NAMALWA (cell line): ENCODE measurements around the gene POLD1.
"Not testable (repeated sequence)": the region's sequence is repeated elsewhere in the genome, so short reads cannot be mapped to it uniquely, and the experiment has no call there.

Experiments
- DNase-seq: peaks from one replicate; pipeline ENCODE4 v3.0.0-alpha.2; 2015; ENCODE audit warnings: low spot score

Gene POLD1

DNA sequence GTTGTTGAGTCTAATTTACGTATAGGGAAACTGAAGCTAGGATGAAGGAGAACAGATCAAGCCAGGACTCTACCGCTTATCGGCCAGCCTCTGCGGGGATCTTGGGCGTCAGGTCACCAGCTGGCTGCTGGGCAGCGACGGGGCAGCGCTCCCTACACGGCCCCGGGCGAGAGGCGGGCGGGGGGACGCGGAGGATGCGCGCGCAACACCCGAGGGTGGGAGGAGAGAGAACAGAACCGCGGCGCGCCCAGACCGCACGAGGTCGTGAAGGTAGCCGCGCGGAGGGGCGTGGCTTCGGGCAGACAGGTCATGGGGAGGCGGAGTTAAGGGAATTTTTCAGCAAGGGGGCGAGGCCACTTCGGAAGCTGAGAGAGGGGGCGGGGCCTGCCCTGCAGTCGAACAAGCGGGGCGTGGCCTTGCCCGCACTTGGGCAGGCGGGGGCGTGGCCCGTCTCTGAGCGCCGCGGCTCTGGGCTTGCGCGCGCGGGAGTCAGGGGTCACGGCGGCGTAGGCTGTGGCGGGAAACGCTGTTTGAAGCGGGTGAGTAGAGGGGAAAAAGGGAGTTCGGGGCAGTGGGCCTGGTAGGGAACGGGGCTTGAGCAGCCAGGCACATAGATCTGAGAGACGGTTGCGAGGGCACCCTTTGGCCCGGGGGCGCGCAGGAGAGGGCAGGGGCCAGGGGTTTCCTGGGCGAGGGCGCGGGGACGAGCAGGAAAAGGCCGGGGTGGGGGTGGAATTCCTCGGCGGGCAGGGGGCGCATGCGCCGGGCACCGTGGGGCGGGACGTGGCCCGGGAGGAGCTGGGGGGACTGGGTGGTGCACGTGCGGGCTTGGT is at the start of gene POLD1:
TSS of gene POLD1 (plus strand) at position 496 of the 833 bp plus-strand sequence. CDS start 14,505 bp downstream, outside the sequence.
- DNase-seq, result peak; percentile 98

DNA sequence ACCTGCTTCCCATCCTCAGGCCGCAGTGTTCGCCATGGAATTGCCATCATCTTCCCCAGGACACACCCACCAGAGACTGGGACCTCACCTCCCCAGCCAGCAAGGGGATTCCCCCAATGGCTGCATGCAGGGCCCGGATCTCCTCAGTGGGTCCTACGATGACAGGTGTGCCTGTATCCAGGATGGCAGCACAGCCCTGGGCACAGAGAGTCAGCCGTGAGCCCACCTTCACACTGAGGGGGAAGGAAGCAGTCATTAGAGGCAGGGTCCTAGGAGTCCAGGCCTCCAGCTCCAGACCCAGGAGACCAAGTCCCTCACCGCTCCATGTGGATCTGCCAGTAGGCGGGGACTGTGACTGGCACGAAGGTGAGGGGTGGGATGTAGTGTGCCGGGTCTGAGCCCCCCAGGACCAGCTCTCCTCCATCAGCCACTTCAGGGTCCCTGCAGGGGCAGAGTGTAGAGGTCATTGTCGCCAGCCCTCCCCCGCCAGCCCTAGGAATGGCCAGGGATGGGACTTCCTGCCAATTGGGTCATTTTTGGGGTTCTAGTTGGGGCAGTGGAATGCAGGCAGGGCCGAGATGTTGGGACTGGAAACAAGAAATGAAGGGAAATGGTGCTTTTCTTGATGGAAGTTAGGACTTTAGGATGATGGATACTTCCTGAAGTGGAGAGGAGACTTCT is 49.3 kb upstream of the POLD1 start:
- no peak for DNase-seq

GRCh38 chr19:50337031-50337430 is 47.1 kb upstream of the POLD1 start:
- not testable (repeated sequence) for DNase-seq

DNA sequence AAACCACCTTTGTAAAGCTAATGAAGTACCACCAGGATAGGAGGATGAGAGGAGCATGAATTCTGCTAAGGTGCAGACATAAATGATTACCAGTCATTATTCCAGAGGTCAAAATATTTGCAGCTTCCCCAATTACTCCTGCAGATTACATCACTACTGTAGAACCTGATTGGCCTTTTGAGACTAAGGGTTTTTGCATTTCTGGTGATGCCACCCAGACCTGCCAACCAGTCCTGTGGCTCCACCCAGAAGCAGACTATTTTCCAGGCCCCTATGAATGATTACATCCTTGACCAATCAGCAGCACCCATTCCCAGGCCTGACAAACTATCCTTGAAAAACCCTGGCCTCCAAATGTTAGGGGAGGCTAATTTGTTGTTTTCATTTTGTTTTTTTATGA is 43.8 kb upstream of the POLD1 start:
- DNase-seq, result no peak

GRCh38 chr19:50341091-50341564 is 43.0 kb upstream of the POLD1 start:
- DNase-seq, result peak; percentile 89

GRCh38 chr19:50344661-50345318 is 39.4 kb upstream of the POLD1 start:
- DNase-seq, result peak; percentile 96

DNA sequence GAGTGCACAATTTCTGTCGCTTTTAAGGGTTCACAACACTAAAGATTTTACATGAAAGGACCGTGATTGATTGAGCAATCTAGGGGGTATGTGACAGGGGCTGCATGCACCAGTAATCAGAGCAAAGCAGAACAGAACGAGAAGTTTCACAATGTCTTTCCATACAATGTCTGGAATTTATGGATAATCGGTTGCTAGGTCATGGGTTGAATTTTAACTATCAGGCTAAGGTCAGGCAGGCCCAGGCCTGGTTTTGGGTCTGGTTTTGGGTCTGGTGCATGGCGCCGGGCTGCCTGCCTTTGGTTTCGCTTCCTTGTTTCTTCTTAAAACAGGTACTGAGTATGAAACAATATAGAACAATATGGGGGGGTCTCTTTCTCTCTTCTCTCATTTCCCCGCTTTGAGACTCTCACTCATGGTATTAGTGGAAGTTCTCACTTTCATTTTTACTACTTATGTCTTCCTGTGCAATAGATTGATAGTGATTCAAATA is 37.0 kb upstream of the POLD1 start:
- DNase-seq, result peak; percentile 68

- DNase-seq, result no peak
Measured at GRCh38 chr19:50349277-50350057, 34.7 kb upstream of the POLD1 start.

DNA sequence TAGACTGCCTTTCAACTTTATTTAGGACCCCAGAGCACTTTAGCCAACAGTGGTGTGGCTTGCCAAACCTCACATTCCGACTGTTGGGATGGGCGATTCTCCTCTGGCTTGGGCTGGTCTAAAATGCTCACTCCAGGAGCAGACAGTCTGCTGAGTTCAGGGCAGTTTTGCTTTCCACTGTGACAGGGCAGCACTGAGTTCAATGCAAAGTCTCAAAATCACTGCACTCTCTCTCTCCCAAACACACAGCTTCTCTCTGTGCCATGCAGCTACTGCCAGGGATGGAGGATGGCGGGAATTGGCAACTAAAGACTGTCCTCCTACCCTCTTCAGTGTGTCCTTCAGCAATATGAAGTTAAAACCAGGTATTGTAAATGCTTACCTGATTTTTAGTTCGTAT is 31.9 kb upstream of the POLD1 start:
- DNase-seq, result no peak

- not testable (repeated sequence) for DNase-seq
Measured at GRCh38 chr19:50353487-50353880, 30.7 kb upstream of the POLD1 start.

DNA sequence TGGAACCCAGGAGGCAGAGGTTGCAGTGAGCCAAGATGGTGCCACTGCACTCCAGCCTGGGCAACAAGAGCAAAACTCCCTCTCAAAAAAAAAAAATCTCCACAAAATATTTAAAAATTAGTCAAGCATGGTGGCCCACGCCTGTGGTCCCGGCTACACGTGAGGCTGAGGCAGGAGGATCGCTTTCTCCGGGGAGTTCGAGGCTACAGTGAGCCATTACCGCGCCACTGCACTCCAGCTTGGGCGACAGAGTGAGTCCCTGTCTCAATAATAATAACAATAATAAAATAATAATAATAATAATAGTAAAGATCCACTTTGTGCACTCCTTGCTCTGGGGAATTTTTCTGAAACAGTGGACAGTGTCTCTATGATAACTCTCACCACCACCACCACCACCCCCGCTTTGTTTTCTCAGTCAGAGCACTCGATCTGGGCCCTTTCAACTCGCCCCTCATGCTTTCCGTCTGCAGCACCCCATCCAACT is 27.4 kb upstream of the POLD1 start:
- no peak for DNase-seq

GRCh38 chr19:50357178-50358100 is 26.7 kb upstream of the POLD1 start:
- DNase-seq, result peak; percentile 93

- DNase-seq, result peak; percentile 92
Measured at GRCh38 chr19:50358483-50359327, 25.4 kb upstream of the POLD1 start.

DNA sequence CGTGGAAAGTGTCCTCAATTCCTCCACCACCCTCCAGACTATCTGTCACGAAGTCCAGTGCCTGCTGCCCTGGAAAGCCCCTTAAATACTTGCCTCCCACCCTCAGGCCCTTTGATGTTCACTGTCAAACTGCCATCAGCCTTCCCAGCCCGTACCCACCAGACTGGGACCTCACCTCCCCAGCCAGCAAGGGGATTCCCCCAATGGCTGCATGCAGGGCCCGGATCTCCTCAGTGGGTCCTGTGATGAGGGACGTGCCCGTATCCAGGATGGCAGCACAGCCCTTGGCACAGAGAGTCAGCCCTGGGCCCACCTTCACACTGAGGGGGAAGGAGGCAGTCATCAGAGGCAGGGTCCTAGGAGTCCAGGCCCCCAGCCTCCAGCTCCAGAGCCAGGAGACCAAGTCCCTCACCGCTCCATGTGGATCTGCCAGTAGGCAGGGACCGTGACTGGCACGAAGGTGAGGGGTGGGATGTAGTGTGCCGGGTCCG is 24.8 kb upstream of the POLD1 start:
- DNase-seq, result no peak

GRCh38 chr19:50361290-50362029 is 22.7 kb upstream of the POLD1 start:
- peak; percentile 87 for DNase-seq

GRCh38 chr19:50362030-50362412 is 22.1 kb upstream of the POLD1 start:
- no peak for DNase-seq

DNA sequence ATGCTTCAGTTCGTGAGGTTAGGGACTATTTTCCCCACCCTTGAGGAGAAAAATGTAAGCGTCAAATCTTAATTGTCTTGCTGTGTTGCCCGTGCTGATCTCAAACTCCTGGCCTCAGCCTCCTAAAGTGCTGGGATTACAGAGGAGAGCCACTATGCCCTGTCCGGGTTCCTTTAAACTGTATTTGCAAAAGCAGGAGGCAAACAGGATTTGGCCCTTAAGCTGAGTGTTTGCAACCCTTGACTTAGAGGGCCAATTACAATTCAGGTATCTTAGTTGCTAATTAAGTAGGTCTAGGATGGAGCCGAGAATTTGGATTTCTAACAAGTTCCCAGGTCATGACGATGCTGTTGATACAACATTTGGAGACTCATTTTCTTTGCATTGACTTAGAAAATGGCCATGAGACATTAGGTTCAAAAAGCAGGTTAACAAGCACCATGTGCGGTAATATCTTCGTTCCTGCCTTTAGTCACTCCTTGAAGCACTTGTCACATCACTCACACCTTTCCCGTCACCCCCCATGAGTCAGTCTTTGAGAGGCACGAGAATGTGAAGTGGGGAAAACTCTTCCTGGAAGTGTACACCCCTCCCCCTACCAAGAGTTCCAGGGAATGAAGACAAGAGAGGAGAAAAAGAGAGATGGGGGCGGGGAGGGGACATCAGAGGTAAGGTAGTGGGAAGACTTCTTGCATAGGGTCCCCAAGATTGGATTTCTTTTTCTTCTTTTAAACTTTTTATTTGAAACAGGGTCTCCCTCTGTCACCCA is 21.3 kb upstream of the POLD1 start:
- DNase-seq, result no peak
